Stimulated activated naive B cell treated with anti-CD40 and anti-IgM and Interleukin-4, amounts not matched to agents 10 μg/mL and 1 μg/mL and 100 μg/mL, for 72 hours (primary cell): ENCODE measurements around the gene PEDS1.

Experiments used
- ATAC-seq, 2 donors: fragments of 150-1000 bp; cut with Tn5 transposase; replicated peaks; 2 replicates each; pipeline ENCODE4 v1.10.0; 2021; ENCODE audit warnings: moderate library complexity in 1 of 2
- DNase-seq: peaks from one replicate; pipeline ENCODE4 v3.0.0; 2021
- H3K27ac Mint-ChIP-seq: one replicate; pipeline ENCODE4 v1.8.0; 2022; ENCODE audit warnings: mild to moderate bottlenecking, mixed read lengths
- H3K27me3 Mint-ChIP-seq, 2 donors: one replicate each; pipeline ENCODE4 v1.8.0; 2022; ENCODE audit warnings: mixed read lengths in 2 of 2
- H3K36me3 Mint-ChIP-seq, 2 donors: one replicate each; pipeline ENCODE4 v1.8.0; 2022; ENCODE audit warnings: mixed read lengths in 2 of 2, mild to moderate bottlenecking in 1 of 2
- H3K4me1 Mint-ChIP-seq, 2 donors: one replicate each; pipeline ENCODE4 v1.8.0; 2022; ENCODE audit warnings: mixed read lengths in 2 of 2, mild to moderate bottlenecking in 1 of 2
- H3K4me3 Mint-ChIP-seq, 2 donors: one replicate each; pipeline ENCODE4 v1.8.0; 2022; ENCODE audit warnings: mild to moderate bottlenecking in 2 of 2, mixed read lengths in 2 of 2, moderate library complexity in 1 of 2
- H3K9me3 Mint-ChIP-seq, 2 donors: one replicate each; pipeline ENCODE4 v1.8.0; 2022; ENCODE audit warnings: mixed read lengths in 2 of 2, mild to moderate bottlenecking in 1 of 2

Gene PEDS1

GRCh38 chr20:50193836-50194421 lies 40.4 kb upstream of the PEDS1 start:
- peak overlapping the region; percentile 79 to 89 for H3K4me3 Mint-ChIP-seq
- peaks cover 5 to 16% of the 10 kb centered on the region in 2 donors for H3K36me3 Mint-ChIP-seq

GRCh38 chr20:50193199-50193835 lies 39.8 kb upstream of the PEDS1 start:
- peaks cover 19 to 42% of the 10 kb centered on the region in 2 donors for H3K4me1 Mint-ChIP-seq

More at GRCh38 chr20:50193836-50194421, 40.4 kb upstream of the PEDS1 start:
- peak overlapping the region; percentile 95 for H3K27ac Mint-ChIP-seq
- DNase-seq: no peak
- H3K4me1 Mint-ChIP-seq: peaks cover 19 to 42% of the 10 kb centered on the region in 2 donors
- no peaks in the 10 kb centered on the region for H3K9me3 Mint-ChIP-seq
- H3K27me3 Mint-ChIP-seq: no peaks in the 10 kb centered on the region
- ATAC-seq: no peak

GRCh38 chr20:50192364-50193198 lies 39.1 kb upstream of the PEDS1 start:
- Mint-ChIP-seq H3K27me3 (no peaks in the 10 kb centered on the region), H3K9me3 (no peaks in the 10 kb centered on the region), H3K4me1 (peaks cover 18 to 41% of the 10 kb centered on the region in 2 donors), H3K4me3 (peak overlapping the region; percentile 79 to 89), H3K36me3 (peaks cover 5 to 16% of the 10 kb centered on the region in 2 donors), H3K27ac (peak overlapping the region; percentile 95)
- DNase-seq (peak; percentile 64), ATAC-seq (peak; percentile 57 to 61)

More at GRCh38 chr20:50193199-50193835, 39.8 kb upstream of the PEDS1 start:
- no peaks in the 10 kb centered on the region for H3K27me3 Mint-ChIP-seq
- ATAC-seq: no peak
- DNase-seq: no peak
- peak overlapping the region; percentile 79 to 89 for H3K4me3 Mint-ChIP-seq
- H3K9me3 Mint-ChIP-seq: no peaks in the 10 kb centered on the region
- H3K36me3 Mint-ChIP-seq: peaks cover 5 to 16% of the 10 kb centered on the region in 2 donors
- peak overlapping the region; percentile 95 for H3K27ac Mint-ChIP-seq

GRCh38 chr20:50191544-50192363 lies 38.2 kb upstream of the PEDS1 start:
- ATAC-seq (peak; percentile 51 to 53), DNase-seq (peak; percentile 54)
- Mint-ChIP-seq H3K27me3 (no peaks in the 10 kb centered on the region), H3K4me3 (peak overlapping the region; percentile 79 to 89), H3K9me3 (no peaks in the 10 kb centered on the region), H3K36me3 (peaks cover 5 to 14% of the 10 kb centered on the region in 2 donors), H3K27ac (peak overlapping the region; percentile 95), H3K4me1 (peaks cover 15 to 34% of the 10 kb centered on the region in 2 donors)

GRCh38 chr20:50191065-50191543 lies 37.6 kb upstream of the PEDS1 start:
- peak; percentile 48 for DNase-seq
- peaks cover 1% of the 10 kb centered on the region in 2 donors for H3K27me3 Mint-ChIP-seq
- H3K27ac Mint-ChIP-seq: peak overlapping the region; percentile 83

GRCh38 chr20:50190251-50191064 lies 36.9 kb upstream of the PEDS1 start, which contains the start of gene CEBPB:
TSS of gene CEBPB (plus strand) at chr20:50190830. CDS start at chr20:50191034, 204 bp downstream.
- ATAC-seq: peak; percentile 57 to 66
- H3K27ac Mint-ChIP-seq: peak within 1 kb of the TSS; percentile 83
- peaks cover 8% of the 10 kb centered on the region in 2 donors for H3K27me3 Mint-ChIP-seq
- no peaks in the 10 kb centered on the region for H3K9me3 Mint-ChIP-seq
- peak; percentile 73 for DNase-seq
- peaks cover 5 to 10% of the 10 kb centered on the region in 2 donors for H3K36me3 Mint-ChIP-seq
- peaks cover 22 to 36% of the 10 kb centered on the region in 2 donors for H3K4me1 Mint-ChIP-seq
- H3K4me3 Mint-ChIP-seq: peak within 1 kb of the TSS; percentile 79 to 83

More at GRCh38 chr20:50191065-50191543, 37.6 kb upstream of the PEDS1 start:
- Mint-ChIP-seq H3K9me3 (no peaks in the 10 kb centered on the region), H3K4me3 (peak overlapping the region; percentile 79 to 83), H3K36me3 (peaks cover 5 to 13% of the 10 kb centered on the region in 2 donors), H3K4me1 (peaks cover 20 to 39% of the 10 kb centered on the region in 2 donors)
- peak; percentile 33 to 47 for ATAC-seq

- ATAC-seq: no peak
- peak overlapping the region; percentile 41 to 44 for H3K4me3 Mint-ChIP-seq
- H3K27me3 Mint-ChIP-seq: peaks cover 11 to 12% of the 10 kb centered on the region in 2 donors
- no peak overlapping the region for H3K27ac Mint-ChIP-seq
- peaks cover 21 to 34% of the 10 kb centered on the region in 2 donors for H3K4me1 Mint-ChIP-seq
- H3K9me3 Mint-ChIP-seq: no peaks in the 10 kb centered on the region
- DNase-seq: no peak
- peaks cover 5 to 9% of the 10 kb centered on the region in 2 donors for H3K36me3 Mint-ChIP-seq
Observed at GRCh38 chr20:50189681-50190250, 36.2 kb upstream of the PEDS1 start.

- no peak for ATAC-seq
- no peak for DNase-seq
- Mint-ChIP-seq H3K36me3 (peaks cover 3 to 6% of the 10 kb centered on the region in 2 donors), H3K9me3 (no peaks in the 10 kb centered on the region), H3K4me1 (peaks cover 20 to 32% of the 10 kb centered on the region in 2 donors), H3K4me3 (no peak overlapping the region), H3K27me3 (peaks cover 15 to 18% of the 10 kb centered on the region in 2 donors), H3K27ac (no peak overlapping the region)
Observed at GRCh38 chr20:50188879-50189680, 35.6 kb upstream of the PEDS1 start.

- no peak for ATAC-seq
- Mint-ChIP-seq H3K27ac (no peak overlapping the region), H3K4me3 (no peak overlapping the region)
Observed at GRCh38 chr20:50188287-50188688, 34.8 kb upstream of the PEDS1 start.

GRCh38 chr20:50187403-50188051 lies 34.0 kb upstream of the PEDS1 start:
- Mint-ChIP-seq H3K4me1 (peaks cover 6 to 17% of the 10 kb centered on the region in 2 donors), H3K4me3 (no peak overlapping the region), H3K27ac (no peak overlapping the region), H3K36me3 (no peaks in the 10 kb centered on the region), H3K27me3 (peaks cover 18 to 19% of the 10 kb centered on the region in 2 donors), H3K9me3 (no peaks in the 10 kb centered on the region)
- ATAC-seq (no peak), DNase-seq (no peak)

More at GRCh38 chr20:50188287-50188688, 34.8 kb upstream of the PEDS1 start:
- H3K36me3 Mint-ChIP-seq: peaks cover 3 to 6% of the 10 kb centered on the region in 2 donors
- H3K27me3 Mint-ChIP-seq: peaks cover 18 to 19% of the 10 kb centered on the region in 2 donors
- H3K9me3 Mint-ChIP-seq: no peaks in the 10 kb centered on the region
- DNase-seq: no peak
- H3K4me1 Mint-ChIP-seq: peaks cover 14 to 24% of the 10 kb centered on the region in 2 donors

GRCh38 chr20:50186987-50187402 lies 33.5 kb upstream of the PEDS1 start:
- H3K27ac Mint-ChIP-seq: no peak overlapping the region
- no peaks in the 10 kb centered on the region for H3K9me3 Mint-ChIP-seq
- H3K4me3 Mint-ChIP-seq: no peak overlapping the region
- peaks cover 6 to 13% of the 10 kb centered on the region in 2 donors for H3K4me1 Mint-ChIP-seq
- no peaks in the 10 kb centered on the region for H3K36me3 Mint-ChIP-seq
- ATAC-seq: no peak
- peaks cover 18 to 19% of the 10 kb centered on the region in 2 donors for H3K27me3 Mint-ChIP-seq
- DNase-seq: no peak
